GM04504 (cell line): ENCODE measurements around the gene LGI1.
A peak's percentile ranks its signal among the peaks of the same experiment; 100 is the strongest.

Experiments used
- DNase-seq: peaks from one replicate; pipeline ENCODE4 v3.0.0-alpha.2; 2012; ENCODE audit warnings: low read depth

The LGI1 gene

DNA sequence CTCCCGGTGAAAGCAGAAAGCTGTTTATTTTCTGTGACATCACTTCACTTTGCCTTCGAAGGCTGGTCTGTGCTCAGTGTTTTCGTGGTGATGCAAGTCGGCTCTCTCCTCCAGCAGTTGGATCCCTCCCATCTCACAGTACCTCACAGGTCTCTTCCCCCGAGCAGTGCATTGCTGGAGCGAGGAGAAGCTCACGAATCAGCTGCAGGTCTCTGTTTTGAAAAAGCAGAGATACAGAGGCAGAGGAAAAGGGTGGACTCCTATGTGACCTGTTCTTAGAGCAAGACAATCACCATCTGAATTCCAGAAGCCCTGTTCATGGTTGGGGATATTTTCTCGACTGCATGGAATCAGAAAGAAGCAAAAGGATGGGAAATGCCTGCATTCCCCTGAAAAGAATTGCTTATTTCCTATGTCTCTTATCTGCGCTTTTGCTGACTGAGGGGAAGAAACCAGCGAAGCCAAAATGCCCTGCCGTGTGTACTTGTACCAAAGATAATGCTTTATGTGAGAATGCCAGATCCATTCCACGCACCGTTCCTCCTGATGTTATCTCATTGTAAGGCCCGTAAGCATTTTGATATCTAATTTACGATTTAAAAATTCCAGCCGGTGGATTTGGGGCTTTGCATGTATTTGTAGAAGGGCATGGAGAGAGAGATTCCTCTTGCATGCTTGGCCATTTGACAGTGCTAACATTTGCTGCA, at the start of gene LGI1:
Gene LGI1, plus strand, starts transcription at position 136 of the 707 bp plus-strand sequence. Its CDS starts 209 bp downstream, at position 345.
- DNase-seq, result no peak

DNA sequence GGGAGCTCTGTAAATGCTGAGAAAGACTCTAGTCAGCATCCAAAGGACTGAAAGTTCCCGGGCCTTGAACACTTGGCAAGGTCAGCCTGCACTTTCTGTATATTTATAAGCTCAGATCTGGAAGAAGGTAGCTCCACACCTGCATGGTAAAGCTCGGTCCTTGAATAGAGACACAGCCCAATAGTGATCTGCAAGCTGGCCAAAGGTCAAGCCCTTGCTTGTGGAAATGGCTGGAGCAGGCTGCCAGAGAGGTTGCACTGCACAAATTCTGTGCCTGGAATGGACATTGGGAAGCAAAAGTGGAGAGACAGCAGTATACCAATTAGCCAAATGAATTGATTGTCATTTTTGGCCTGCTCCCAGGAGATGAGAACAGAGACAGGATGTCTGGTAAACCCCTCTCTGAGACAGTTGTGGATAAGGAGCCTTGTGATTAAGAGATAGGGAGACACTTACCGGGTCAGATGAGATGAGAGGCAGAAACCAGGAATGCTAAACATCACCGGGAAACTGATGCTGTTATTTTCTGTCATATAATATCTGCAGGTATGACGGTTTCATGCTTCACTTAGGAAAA, 47.3 kb upstream of the LGI1 start:
- DNase-seq, result no peak

DNA sequence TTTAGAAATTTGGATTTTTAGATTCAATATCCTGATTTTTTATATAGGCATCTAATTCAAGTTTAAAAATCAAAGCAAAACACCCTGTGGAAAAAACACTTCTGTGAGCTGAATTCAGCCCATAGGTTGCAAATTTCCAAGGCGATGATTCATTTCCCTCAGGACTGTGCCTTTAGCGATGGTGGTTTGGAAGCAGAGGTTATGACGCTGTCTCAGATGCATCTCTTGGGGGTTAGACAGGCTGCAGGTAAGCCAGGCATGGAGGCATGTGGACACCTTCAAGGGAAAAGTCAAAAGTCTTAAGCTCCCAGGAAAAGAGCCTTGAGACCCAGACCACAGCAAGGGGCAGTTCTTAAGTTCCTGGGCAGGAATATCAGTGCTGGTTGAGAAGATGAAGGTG, 45.8 kb upstream of the LGI1 start:
- no peak for DNase-seq

DNA sequence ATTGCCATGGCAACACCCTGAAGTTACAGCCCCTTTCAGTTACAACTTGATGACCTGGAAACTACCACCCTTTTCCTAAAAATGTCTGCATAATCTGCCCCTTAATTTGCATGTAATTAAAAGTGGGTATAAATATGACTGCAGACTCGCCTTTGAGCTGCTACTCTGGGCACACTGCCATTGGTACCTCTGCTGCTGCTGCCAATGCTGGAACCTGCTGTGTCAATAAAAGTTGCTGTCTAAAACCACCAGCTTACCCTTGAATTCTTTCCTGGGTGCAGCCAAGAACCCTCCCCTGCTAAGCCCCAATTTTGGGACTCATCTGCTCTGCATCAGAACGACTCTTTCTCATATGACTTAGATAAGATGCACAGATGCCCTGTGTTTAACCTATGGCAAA, 45.1 kb upstream of the LGI1 start:
- no peak for DNase-seq

DNA sequence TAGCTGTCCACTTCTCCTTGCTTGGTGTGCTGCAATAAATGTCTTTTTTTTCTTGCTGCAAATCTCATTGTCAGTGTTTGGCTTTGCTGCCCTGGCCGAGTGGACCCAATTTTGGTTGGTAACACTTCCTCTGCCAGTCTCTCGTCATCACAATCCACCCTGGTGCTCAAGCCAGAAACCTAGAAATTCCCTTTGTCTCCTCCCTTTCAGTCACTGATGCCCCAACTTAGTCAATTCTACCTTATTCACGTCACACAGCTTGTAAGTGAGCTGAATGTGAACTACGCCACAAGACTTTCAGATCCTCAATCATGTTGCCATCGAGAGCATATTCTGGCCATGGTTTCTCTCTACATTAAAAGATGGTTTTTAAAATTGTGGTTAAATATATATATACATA, 42.4 kb upstream of the LGI1 start:
- DNase-seq, result no peak

DNA sequence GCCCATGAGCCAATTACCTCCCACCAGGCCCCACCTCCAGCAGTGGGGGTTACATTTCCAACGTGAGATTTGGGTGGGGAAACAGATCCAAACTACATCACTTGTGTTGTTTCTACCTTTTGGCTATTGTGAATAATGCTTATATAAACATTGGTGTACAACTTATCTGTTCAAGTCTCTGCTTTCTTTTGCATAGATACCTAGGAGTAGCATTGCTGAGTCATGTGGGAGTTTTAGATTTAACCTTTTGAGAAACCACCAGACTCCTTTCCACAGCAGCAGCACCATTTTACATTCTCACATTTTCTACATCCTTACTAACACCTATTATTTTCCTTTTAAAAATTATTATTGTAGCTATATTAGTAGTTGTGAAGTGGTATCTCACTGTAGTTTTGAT, 41.0 kb upstream of the LGI1 start:
- no peak for DNase-seq

DNA sequence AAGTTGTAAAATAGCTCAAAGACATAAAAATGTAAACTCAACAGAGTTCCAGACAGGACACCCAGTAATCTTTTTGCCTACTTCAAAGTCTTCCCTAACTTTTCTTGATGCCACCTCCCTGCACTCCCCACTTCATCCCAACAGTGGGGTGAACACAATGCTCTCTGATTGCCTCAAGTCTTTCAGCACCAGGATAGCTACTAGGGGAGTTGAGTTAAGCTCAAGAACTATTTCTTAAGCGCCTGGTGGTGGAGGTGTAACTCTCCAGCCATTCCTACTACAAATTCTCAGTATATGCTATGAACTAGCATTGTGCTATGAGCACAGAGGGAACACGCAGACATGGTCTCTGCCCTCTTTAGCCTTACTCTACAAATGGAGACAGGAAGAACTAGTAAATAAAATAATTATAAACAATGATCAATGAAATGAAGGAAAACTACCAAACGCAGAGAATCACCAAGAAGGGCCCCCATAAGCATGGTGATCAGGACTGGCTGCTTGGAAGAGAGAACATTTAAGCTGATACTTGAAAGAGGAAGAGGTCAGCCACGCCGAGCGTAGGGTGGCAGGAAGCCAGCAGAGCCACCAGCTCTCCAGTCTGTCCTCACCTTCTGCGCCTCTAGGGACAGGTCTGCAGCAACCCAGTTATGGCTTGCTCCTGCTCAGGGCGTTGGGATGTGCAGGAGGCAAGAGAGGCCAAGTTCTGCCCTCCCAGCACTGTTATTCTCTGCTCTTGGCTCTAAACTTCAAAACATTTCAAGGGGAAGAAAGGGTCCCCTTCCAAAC, 38.6 kb upstream of the LGI1 start:
- DNase-seq, result no peak

DNA sequence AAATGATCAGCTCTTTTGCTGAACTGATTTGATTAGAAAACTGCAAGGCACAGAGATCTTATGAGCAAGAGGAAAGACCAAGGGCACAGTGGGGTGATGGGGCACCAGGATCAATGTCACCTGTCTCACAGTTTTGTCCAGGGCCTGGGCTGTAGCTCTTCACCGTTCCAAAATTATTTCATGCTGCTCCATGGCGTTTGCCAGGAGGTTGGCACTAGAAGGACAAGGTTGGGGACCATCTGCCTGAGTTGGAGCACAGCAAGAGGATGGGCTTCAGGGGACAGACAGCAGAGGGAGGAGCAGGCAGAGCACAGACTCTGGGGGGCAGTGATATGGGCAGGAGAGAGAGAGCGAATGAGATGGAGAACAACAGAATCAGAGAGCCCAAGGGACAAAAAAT, 37.8 kb upstream of the LGI1 start:
- DNase-seq, result no peak

DNA sequence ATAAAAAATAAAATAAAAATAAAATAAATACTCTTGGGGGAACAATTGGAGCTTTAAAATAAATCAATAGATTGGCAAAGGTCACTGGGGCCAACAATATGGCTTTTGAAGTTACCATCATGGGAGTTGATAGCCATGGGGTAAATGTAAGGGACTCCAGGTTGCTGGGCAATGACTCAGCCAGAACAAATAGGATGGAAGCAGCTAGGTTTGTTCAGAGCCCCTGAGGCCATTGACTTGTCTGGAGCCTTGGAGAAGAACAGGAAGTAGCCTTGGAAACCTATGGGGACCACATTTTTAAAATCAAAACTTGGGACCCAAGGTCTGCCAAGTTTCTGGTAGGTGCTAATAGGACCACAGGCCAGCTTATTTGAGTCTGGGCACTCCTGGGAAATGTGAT, 35.2 kb upstream of the LGI1 start:
- no peak for DNase-seq

DNA sequence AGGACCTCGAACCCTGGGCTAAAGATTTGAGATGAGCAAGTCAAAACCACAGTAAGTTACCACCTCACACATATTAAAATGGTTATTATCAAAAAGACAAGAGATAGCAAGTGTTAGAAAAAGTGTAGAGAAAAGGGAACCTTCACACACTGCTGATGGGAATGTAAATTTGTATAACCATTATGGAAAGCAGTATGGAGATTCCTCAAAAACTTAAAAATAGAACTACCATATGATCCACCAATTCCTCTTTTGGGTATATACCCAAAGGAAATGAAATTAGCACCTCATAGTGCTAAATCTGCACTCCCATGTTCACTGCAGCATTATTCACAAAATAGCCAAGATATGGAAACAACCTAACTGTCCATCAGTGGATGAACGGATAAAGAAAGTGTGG, 34.6 kb upstream of the LGI1 start:
- DNase-seq, result no peak

DNA sequence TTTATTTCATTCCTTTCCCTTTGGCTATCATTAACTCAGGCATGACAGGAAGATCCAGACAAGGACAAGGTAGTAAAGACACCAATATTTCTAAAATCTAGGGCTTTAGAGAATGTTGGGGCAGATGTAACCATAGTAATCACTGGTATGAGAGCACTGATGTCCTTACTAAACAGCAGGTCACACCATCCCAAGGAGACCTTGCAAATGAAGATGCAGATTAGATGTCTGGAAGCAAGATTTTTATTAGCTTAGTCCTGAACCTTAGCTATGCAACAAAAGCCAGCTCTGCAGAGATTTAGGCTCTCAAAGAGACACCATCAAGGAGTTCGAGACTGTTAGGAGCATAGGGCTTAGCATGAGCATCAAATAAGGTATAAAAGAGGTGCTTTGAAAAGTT, 31.7 kb upstream of the LGI1 start:
- DNase-seq, result no peak

DNA sequence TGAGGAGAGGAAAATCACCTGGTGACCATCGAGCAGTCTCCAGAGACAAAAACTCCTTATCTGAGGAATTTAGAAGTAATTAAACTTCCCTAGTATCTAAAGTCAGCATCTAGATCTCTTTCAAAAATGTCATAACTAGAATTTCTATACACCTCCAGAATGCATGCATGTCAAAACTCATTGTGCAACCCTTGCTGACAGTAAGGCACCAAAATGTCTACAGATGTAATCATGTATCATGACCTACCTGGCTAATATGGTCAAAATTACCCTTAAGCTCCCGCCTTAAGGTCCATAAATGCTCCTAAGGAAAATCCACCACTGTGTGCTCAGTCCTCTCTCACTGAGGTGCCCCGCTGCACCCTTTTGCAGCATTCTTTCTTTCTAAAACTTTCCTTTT, 16.4 kb upstream of the LGI1 start:
- DNase-seq, result no peak

DNA sequence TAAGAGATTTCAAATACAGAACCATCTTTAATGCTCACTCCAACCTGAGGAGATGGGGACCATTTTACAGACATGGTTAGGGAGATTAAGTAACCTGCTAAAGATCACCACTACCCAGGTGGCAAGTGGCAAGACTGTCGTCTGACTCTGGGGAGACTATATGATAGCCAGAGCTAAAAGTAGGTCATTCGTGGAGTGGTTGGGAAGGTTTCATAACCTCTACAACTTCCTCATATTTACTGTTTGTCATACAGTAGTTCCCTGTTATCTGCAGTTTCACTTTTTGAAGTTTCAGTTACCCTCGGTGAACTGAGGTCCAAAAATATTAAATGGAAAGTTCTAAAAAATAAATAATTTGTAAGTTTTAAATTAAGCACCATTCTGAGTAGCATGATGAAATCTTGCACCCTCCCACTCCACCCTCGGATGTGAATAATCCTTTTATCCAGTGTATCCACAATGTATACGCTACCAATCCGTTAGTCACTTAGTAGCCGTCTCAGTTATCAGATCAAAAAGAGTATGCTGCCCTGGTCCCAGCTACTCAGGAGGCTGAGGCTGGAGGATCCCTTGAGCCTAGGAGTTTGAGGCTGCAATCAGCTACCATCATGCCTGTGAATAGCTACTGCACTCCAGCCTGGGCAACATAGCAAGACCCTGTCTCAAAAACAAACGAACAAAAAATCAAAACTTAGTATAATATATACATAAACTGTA, 14.9 kb upstream of the LGI1 start:
- DNase-seq, result no peak

DNA sequence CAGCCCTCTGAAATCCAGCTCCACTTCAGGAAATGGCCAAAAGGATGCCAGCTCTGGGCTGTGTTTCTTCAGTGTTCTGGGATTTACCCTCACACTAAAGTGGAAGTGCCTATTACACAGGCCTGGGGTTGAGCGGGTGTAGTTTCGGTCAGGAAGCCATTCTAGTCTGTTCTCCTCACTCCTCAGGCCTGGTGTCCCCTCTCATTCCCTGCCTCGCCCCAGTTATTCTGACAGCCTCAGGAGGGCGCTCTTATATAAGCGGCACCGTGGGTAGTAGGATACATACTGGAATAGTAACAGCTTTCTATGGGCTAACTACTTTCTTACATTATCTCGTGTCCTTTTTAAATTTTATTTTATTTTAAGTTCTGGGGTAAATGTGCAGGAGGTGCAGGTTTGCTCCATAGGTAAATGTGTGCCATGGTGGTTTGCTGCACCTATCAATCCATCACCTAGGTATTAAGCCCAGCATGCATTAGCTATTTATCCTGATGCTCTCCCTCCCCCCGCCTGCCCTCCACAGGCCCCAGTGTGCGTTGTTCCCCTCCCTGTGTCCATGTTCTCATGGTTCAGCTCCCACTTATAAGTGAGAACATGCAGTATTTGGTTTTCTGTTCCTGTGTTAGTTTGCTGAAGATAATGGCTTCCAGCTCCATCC, 12.2 kb upstream of the LGI1 start:
- peak; percentile 15 for DNase-seq

DNA sequence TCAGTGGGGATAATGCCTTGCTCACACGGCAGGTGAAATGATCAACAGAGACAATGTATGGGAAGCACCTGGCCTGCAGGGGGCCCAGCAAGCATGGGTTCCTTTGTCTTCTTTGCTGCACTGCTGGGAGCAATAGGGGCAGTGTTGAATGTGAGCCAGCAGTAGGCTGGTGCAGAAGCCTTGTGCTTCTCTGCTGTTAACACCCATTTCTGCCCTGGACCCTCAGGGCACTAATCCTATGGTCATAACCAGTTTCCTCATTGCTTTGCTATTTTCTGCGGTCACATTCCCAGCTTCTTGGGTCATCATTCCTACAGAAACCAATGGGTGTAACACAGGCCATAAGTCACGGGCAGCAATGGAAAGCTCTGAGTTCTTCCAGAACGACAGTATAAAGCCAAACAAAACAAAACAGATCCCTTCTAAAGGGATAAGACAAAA, 10.9 kb upstream of the LGI1 start:
- peak; percentile 93 for DNase-seq

DNA sequence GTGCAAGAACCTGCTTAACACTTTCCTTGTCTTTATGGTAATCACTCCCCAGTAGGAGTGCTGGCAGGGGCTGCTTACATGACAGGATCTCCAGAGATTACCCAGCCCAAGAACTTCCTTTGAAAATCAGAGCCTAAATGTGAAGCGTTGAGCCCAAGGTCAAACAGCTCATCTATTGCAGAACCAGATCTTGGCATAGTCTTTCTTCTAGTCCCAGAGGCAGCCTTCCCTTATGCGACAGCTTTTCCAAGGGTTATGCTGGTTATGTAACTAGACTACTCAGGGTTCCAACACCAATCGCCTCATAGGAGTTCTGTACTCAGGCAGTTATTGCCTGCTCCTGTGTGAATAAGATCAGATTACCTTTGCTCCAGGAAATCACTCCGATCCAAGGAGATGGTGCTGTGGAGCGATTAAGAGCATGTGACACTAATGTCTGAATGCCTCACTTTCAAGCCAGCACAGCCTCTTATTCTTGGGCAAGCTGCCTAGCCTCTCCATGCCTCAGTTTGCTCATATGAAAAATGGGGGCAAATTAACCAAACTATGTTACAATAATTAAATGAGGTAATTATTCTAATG, 8.4 kb upstream of the LGI1 start:
- DNase-seq, result no peak

DNA sequence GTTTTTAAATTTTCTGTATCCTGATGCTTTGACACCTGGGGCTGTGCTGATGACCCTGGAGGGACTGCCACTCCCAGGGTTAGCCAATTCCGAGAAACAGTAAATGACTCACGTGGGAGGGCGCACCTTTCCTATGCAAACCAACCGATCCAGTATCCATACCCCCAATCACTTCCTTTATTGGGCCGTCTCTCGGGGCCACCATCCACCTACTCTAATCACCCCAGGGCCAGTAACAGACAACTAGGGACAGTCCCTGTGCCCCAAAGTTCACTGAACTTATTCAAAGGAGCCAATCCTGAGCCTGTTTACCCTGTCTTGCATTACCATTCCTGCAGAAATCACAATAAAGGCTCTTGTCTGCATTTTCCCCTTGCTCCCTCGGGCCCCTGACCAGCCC, 6.6 kb upstream of the LGI1 start:
- no peak for DNase-seq

DNA sequence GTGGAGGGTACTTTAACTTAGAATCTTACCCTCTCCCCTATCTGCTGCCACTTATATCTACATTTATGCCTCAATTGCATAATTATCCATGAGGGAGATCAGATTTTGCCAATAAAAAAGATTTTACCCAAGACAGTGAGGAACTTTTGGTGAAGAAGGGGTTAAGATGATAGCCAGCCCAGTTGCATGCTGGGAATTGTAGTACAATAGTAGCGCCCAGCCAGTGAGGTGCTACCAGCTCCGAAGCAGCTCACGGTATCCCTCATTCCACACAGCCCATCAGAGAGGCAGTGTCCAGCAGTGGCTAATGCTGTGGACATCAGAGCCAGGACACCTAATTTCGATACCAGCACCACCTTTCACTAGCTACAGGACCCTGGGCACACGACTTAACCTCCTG, 5.9 kb upstream of the LGI1 start:
- no peak for DNase-seq

DNA sequence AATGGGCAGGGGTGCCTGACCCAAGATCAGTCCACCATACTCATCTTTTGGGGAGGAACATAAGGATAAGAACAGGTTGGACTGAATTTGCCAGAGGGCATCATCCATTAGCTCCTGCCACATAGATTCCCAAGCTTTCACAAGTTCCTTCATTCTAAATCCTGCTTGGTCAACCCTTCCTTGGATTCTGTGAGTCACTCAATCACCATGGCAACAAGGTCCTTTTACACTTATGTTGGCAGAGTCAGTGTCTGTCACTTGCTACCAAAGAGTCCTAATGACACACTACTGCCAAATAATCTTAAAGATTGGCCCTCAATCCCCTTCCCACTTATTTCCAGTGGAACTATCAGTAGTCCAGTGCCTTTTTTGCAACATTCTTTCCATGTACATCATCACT, 5.0 kb upstream of the LGI1 start:
- DNase-seq, result peak; percentile 40

DNA sequence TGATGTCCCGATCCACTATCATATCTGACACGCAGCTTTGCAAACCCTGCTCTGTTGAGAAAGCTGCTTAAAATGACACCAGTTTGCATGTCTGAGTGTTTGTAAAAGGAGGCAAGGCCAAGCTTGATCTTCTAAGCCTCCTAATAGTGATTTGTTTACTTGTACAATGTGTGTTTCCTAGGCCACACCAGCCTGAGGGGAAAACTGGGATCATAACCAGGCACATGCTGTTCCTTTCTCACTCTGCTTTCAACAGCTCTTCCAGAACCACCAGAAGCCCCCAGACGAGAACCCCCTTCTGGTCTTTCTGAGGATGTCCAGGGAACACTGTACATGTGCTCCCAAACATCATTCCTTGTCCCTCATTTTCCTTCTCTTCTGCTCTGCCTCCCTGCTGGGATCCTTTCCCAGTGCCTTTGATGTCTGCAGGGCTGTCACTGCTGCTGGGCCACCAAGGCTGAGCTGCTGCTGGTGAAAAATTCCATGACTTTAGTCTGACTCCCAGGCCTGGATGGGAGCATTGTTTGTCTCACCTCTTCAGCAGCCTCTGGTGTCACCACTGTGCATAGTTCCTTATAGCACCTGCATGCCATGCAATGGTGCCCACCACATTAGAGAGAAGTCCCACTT, 4.0 kb upstream of the LGI1 start:
- DNase-seq, result no peak

DNA sequence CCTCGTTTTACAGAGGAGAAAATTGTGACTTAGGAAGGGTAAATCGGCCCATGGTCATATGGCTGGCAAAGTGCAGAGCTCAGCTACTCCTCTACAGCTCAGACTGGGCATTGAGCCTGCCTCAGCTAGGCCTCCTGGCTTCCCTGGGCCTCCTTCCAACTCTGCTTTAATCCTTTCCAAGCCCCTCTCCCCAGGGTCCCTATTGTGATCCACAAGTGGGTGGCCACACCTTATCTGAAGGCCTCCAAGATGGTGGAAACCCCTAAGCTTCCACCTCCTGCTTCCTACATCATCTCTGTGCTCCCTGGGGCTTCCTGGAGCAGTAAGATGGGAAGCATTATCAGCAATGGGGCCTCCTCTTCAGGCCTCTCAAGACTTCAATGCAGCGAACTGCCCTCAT, 3.0 kb upstream of the LGI1 start:
- DNase-seq, result no peak
